KMS-11 (cell line): ENCODE data around the gene ZNRF3.

Source experiments
- H2AFZ ChIP-seq: fragments of 200-600 bp; sonication (generic); 2 replicates; pipeline ENCODE4 v1.6.1; 2016; ENCODE audit warnings: antibody characterized with exemption, mixed run types, low read depth
- H3K27ac ChIP-seq: fragments of 200-600 bp; sonication (generic); 2 replicates; pipeline ENCODE4 v1.6.1; 2016; ENCODE audit warnings: mild to moderate bottlenecking, mixed run types
- H3K27me3 ChIP-seq: fragments of 200-600 bp; sonication (generic); 2 replicates; pipeline ENCODE4 v1.6.1; 2017; ENCODE audit warnings: mild to moderate bottlenecking, low read depth, mixed run types, moderate library complexity; ENCODE audit not compliant: insufficient read depth
- H3K36me3 ChIP-seq: fragments of 200-600 bp; sonication (generic); 2 replicates; pipeline ENCODE4 v1.6.1; 2017; ENCODE audit warnings: mild to moderate bottlenecking, mixed run types; ENCODE audit not compliant: insufficient read depth
- H3K4me1 ChIP-seq: fragments of 200-600 bp; sonication (generic); 2 replicates; pipeline ENCODE4 v1.6.1; 2016; ENCODE audit warnings: mild to moderate bottlenecking, low read depth, mixed run types; ENCODE audit not compliant: poor library complexity, severe bottlenecking
- H3K4me2 ChIP-seq: fragments of 200-600 bp; sonication (generic); 2 replicates; pipeline ENCODE4 v1.7.0; 2016; ENCODE audit warnings: mild to moderate bottlenecking, mixed run types
- H3K4me3 ChIP-seq: fragments of 200-600 bp; sonication (generic); IDR thresholded peaks from 2 replicates; pipeline ENCODE4 v1.6.1; 2017; ENCODE audit warnings: low read depth, low read length, mixed read lengths; ENCODE audit not compliant: insufficient read depth
- H3K79me2 ChIP-seq: fragments of 200-600 bp; sonication (generic); 2 replicates; pipeline ENCODE4 v1.6.1; 2016; ENCODE audit warnings: low read depth, mixed run types; ENCODE audit not compliant: insufficient read depth
- H3K9ac ChIP-seq: fragments of 200-600 bp; sonication (generic); 2 replicates; pipeline ENCODE4 v1.6.1; 2016; ENCODE audit warnings: mild to moderate bottlenecking, mixed run types
- H4K20me1 ChIP-seq: fragments of 200-600 bp; sonication (generic); 2 replicates; pipeline ENCODE4 v1.6.1; 2016; ENCODE audit warnings: mild to moderate bottlenecking, mixed run types; ENCODE audit not compliant: insufficient read depth
- TF ChIP-seq, protein P1 (sequence below): fragments of 200-600 bp; sonication (generic); conservative IDR thresholded peaks from 2 replicates; pipeline ENCODE4 v1.6.1; 2017; ENCODE audit warnings: low read depth, mild to moderate bottlenecking, antibody characterized with exemption, low read length, moderate library complexity, mixed read lengths

Gene ZNRF3

GRCh38 chr22:29061773-29062172 is 178.4 kb downstream of the ZNRF3 start, which contains the start of gene C22orf31:
C22orf31 (minus strand) TSS chr22:29061831; CDS start chr22:29061792, 39 bp downstream.
- Histone ChIP-seq H3K27ac (no peak within 1 kb of the TSS), H3K4me1 (no peaks in the 10 kb centered on the region), H3K4me2 (no peak within 1 kb of the TSS), H3K79me2 (no peaks in the 10 kb centered on the region), H4K20me1 (no peaks in the 10 kb centered on the region), H3K4me3 (no peak within 1 kb of the TSS), H3K27me3 (no peaks in the 10 kb centered on the region), H2AFZ (no peak within 1 kb of the TSS), H3K36me3 (no peaks in the 10 kb centered on the region), H3K9ac (no peak within 1 kb of the TSS)
- TF ChIP-seq, protein P1, sequence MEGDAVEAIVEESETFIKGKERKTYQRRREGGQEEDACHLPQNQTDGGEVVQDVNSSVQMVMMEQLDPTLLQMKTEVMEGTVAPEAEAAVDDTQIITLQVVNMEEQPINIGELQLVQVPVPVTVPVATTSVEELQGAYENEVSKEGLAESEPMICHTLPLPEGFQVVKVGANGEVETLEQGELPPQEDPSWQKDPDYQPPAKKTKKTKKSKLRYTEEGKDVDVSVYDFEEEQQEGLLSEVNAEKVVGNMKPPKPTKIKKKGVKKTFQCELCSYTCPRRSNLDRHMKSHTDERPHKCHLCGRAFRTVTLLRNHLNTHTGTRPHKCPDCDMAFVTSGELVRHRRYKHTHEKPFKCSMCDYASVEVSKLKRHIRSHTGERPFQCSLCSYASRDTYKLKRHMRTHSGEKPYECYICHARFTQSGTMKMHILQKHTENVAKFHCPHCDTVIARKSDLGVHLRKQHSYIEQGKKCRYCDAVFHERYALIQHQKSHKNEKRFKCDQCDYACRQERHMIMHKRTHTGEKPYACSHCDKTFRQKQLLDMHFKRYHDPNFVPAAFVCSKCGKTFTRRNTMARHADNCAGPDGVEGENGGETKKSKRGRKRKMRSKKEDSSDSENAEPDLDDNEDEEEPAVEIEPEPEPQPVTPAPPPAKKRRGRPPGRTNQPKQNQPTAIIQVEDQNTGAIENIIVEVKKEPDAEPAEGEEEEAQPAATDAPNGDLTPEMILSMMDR = no peak

- H2AFZ ChIP-seq = no peak overlapping the region
- no peaks in the 10 kb centered on the region for H4K20me1 ChIP-seq
- TF ChIP-seq, protein P1 = no peak
- no peak overlapping the region for H3K4me2 ChIP-seq
- no peaks in the 10 kb centered on the region for H3K79me2 ChIP-seq
- H3K4me3 ChIP-seq = no peak overlapping the region
- no peak overlapping the region for H3K27ac ChIP-seq
- H3K36me3 ChIP-seq = no peaks in the 10 kb centered on the region
- no peak overlapping the region for H3K9ac ChIP-seq
- no peaks in the 10 kb centered on the region for H3K27me3 ChIP-seq
- H3K4me1 ChIP-seq = no peaks in the 10 kb centered on the region
Measured at GRCh38 chr22:29062286-29062821, 179.0 kb downstream of the ZNRF3 start.

- Histone ChIP-seq H3K79me2 (no peaks in the 10 kb centered on the region), H3K4me2 (no peak overlapping the region), H3K9ac (no peak overlapping the region), H3K27ac (no peak overlapping the region), H3K36me3 (no peaks in the 10 kb centered on the region), H4K20me1 (no peaks in the 10 kb centered on the region), H3K27me3 (no peaks in the 10 kb centered on the region), H3K4me1 (no peaks in the 10 kb centered on the region), H3K4me3 (no peak overlapping the region), H2AFZ (no peak overlapping the region)
- TF ChIP-seq, protein P1 = no peak
Measured at GRCh38 chr22:29065468-29066190, 182.3 kb downstream of the ZNRF3 start.

- no peaks in the 10 kb centered on the region for H3K27me3 ChIP-seq
- TF ChIP-seq, protein P1 = no peak
Measured at GRCh38 chr22:29069463-29069862, 186.1 kb downstream of the ZNRF3 start.

More at GRCh38 chr22:29069463-29069862, 186.1 kb downstream of the ZNRF3 start:
- no peak overlapping the region for H3K4me3 ChIP-seq
- H3K36me3 ChIP-seq = no peaks in the 10 kb centered on the region
- H4K20me1 ChIP-seq = no peaks in the 10 kb centered on the region
- H3K27ac ChIP-seq = no peak overlapping the region
- no peaks in the 10 kb centered on the region for H3K79me2 ChIP-seq
- H2AFZ ChIP-seq = no peak overlapping the region
- peaks cover 7% of the 10 kb centered on the region for H3K4me1 ChIP-seq
- H3K9ac ChIP-seq = no peak overlapping the region
- H3K4me2 ChIP-seq = no peak overlapping the region
